HepG2 (cell line): ENCODE results near the gene DNM1L. TPM values are rescaled to one million over a fixed set of nuclear protein-coding genes. Genes with fewer than 3 reads are reported as not detected.

ENCODE experiments used
- polyA plus RNA-seq, 8 experiments: library from polyadenylated mRNA; depleted of rRNA in 3 of 8; stranded (reverse) in 7 of 8; unstranded in 1 of 8; fragments of >200 nt; fragmentation: Illumina TruSeq in 4 of 8; extraction: Trizol in 4 of 8; gene quantifications; 2 replicates each; pipeline versions ENCODE4 v1.2.1 to v1.2.3, GENCODE V29; 2011 to 2016; ENCODE audit warnings: low read depth in 4 of 8, missing spikeins in 1 of 8, mixed read lengths in 1 of 8; ENCODE audit not compliant: insufficient read depth in 1 of 8
- small RNA-seq, 3 experiments: library from RNA; depleted of rRNA; stranded (forward); fragments of <200 nt; gene quantifications; one replicate each; pipeline ENCODE3, GENCODE V24; 2012; ENCODE audit warnings: low read depth in 2 of 3, low replicate concordance in 1 of 3; ENCODE audit not compliant: insufficient read length in 3 of 3, insufficient read depth in 2 of 3
- total RNA-seq, 5 experiments: library from RNA; depleted of rRNA; stranded (reverse); fragments of >200 nt; fragmentation: Illumina TruSeq; extraction: Trizol; gene quantifications; 2 replicates each; pipeline ENCODE4 v1.2.3, GENCODE V29; 2016; ENCODE audit warnings: low read depth in 1 of 5

Gene DNM1L
- total and polyA plus RNA-seq, 2 of the 13 experiments (the other 11 are each of a cell fraction or from before 2014, with no cell fraction given), result 35.9 to 65.8 TPM

Small RNAs within 50 kb of the gene (small RNA-seq; reads per million reads assigned to genes)
- 0 reads per million in 3 experiments for gene RF00019

Other genes starting within 250 kb of the DNM1L start
- gene YARS2, start 76.6 kb downstream of the DNM1L start, total RNA-seq (2016; rRNA removed; fragmentation: Illumina TruSeq; extraction: Trizol), result 36.0 and 39.6 TPM in 2 replicates
- 15.8 and 17.9 TPM in 2 replicates for gene YARS2, start 76.6 kb downstream of the DNM1L start, polyA plus RNA-seq (2011; rRNA removed)
- gene PKP2, start 217.5 kb downstream of the DNM1L start, total RNA-seq (2016; rRNA removed; fragmentation: Illumina TruSeq; extraction: Trizol), result 25.3 and 27.5 TPM in 2 replicates
- 11.5 and 15.1 TPM in 2 replicates for gene PKP2, start 217.5 kb downstream of the DNM1L start, polyA plus RNA-seq (2011; rRNA removed)